GM12864 (cell line): Measurements from ENCODE around the gene GRHL3.

ENCODE experiments used
- DNase-seq: peaks from one replicate; pipeline ENCODE4 v3.0.0-alpha.2; 2011; ENCODE audit warnings: low read depth
- H3K4me3 ChIP-seq: 2 replicates; pipeline ENCODE4 v1.5.1; 2011; ENCODE audit warnings: mild to moderate bottlenecking, low read depth, low read length, control low read depth
- CTCF ChIP-seq: IDR thresholded peaks from 2 replicates; pipeline ENCODE4 v1.5.1; 2011; ENCODE audit warnings: low read depth, mild to moderate bottlenecking, moderate library complexity, low read length, control low read depth, inconsistent platforms; ENCODE audit errors: missing control alignments

GRHL3 gene

GRCh38 chr1:24400065-24400464, 80.9 kb downstream of the GRHL3 start:
- H3K4me3 ChIP-seq, result no peak overlapping the region
- TF ChIP-seq CTCF, result no peak
- DNase-seq, result no peak

- TF ChIP-seq CTCF, result no peak
- no peak for DNase-seq
- H3K4me3 ChIP-seq, result no peak overlapping the region
Measured at GRCh38 chr1:24403806-24404205, 84.6 kb downstream of the GRHL3 start.
